Transverse colon (tissue), 4 donors: ENCODE data around the gene EDC4.
"Not testable (repeated sequence)": the region's sequence is repeated elsewhere in the genome, so short reads cannot be mapped to it uniquely, and the experiment has no call there.

Source experiments
- EP300 ChIP-seq: sonication (generic); formaldehyde crosslinking; IDR thresholded peaks from one replicate; pipeline ENCODE4 v1.6.1; 2017; ENCODE audit warnings: antibody characterized with exemption, low read depth
- POLR2A ChIP-seq: fragments of 450-650 bp; IDR thresholded peaks from one replicate; pipeline ENCODE4 v1.6.1; 2016; ENCODE audit warnings: antibody characterized with exemption, mild to moderate bottlenecking, moderate library complexity
- POLR2AphosphoS5 ChIP-seq, 3 donors: sonication (generic); formaldehyde crosslinking; IDR thresholded peaks; one replicate each; pipeline ENCODE4 v1.6.1; 2016; ENCODE audit warnings: antibody characterized with exemption in 3 of 3
- TF ChIP-seq, protein P1 (sequence below), 5 experiments: fragments of 200-600 bp in 3 of 5; fragments of 450-650 bp in 2 of 5; sonication (generic) in 3 of 5; IDR thresholded peaks; 1 replicate in 2 of 5; 2 replicates in 3 of 5; pipeline ENCODE4 v1.5.1; 2016 to 2017; ENCODE audit warnings: antibody characterized with exemption in 5 of 5, inconsistent platforms in 3 of 5, mild to moderate bottlenecking in 2 of 5, moderate library complexity in 1 of 5

DNA sequence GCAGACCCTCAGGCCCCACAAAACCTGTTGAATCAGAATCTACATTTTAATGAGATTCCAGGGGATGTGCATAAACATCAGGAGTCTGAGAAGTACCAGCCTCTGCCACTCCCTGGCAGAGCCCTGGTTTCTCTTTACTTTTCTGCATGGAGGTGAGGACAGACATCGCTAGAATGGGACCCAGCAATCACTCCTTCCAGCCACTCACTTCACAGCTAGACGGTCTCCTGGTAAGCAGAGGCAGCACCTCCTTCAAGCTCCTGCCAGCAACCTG is 42.6 kb downstream of the EDC4 start:
- TF ChIP-seq, protein P1, sequence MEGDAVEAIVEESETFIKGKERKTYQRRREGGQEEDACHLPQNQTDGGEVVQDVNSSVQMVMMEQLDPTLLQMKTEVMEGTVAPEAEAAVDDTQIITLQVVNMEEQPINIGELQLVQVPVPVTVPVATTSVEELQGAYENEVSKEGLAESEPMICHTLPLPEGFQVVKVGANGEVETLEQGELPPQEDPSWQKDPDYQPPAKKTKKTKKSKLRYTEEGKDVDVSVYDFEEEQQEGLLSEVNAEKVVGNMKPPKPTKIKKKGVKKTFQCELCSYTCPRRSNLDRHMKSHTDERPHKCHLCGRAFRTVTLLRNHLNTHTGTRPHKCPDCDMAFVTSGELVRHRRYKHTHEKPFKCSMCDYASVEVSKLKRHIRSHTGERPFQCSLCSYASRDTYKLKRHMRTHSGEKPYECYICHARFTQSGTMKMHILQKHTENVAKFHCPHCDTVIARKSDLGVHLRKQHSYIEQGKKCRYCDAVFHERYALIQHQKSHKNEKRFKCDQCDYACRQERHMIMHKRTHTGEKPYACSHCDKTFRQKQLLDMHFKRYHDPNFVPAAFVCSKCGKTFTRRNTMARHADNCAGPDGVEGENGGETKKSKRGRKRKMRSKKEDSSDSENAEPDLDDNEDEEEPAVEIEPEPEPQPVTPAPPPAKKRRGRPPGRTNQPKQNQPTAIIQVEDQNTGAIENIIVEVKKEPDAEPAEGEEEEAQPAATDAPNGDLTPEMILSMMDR (IDR thresholded peaks at IDR 0.05): not testable (repeated sequence)
- TF ChIP-seq POLR2A; POLR2AphosphoS5 (IDR thresholded peaks at IDR 0.05); EP300: not testable (repeated sequence)
